HepG2 (cell line): ENCODE measurements around the gene DNMT3A. TPM values are rescaled to one million over a fixed set of nuclear protein-coding genes. Genes with fewer than 3 reads are reported as not detected.

Experiments used
- GABPA ChIP-seq, 2 experiments: IDR thresholded peaks; 2 replicates each; pipeline ENCODE4 v1.6.1; 2011 to 2016; ENCODE audit warnings: low read depth in 2 of 2, low read length in 1 of 2, missing biosample characterization in 1 of 2, missing genetic modification characterization in 1 of 2
- NR2F2 ChIP-seq: IDR thresholded peaks from 2 replicates; pipeline ENCODE4 v1.6.1; 2012; ENCODE audit warnings: low read depth, inconsistent platforms, borderline replicate concordance
- POLR2AphosphoS2 ChIP-seq: IDR thresholded peaks from 2 replicates; pipeline ENCODE4 v1.6.1; 2011; ENCODE audit warnings: low read depth, low read length, improper control_type of control experiment
- XBP1 ChIP-seq: sonication (generic); formaldehyde crosslinking; IDR thresholded peaks from 2 replicates; pipeline ENCODE4 v1.5.0; 2020; ENCODE audit warnings: missing genetic modification reagents
- ZBTB42 ChIP-seq: sonication (generic); formaldehyde crosslinking; IDR thresholded peaks from 2 replicates; pipeline ENCODE4 v1.5.0; 2020; ENCODE audit warnings: mild to moderate bottlenecking, missing genetic modification reagents
- ZNF101 ChIP-seq: sonication (generic); formaldehyde crosslinking; IDR thresholded peaks from 2 replicates; pipeline ENCODE4 v1.4.0; 2020; ENCODE audit warnings: mild to moderate bottlenecking, low read depth, missing genetic modification reagents, borderline replicate concordance
- ZNF205 ChIP-seq: IDR thresholded peaks from 2 replicates; pipeline ENCODE4 v1.6.1; 2018; ENCODE audit warnings: missing biosample characterization, missing genetic modification reagents
- ZNF326 ChIP-seq: sonication (generic); formaldehyde crosslinking; IDR thresholded peaks from 2 replicates; pipeline ENCODE4 v1.4.0; 2020; ENCODE audit warnings: missing genetic modification reagents, borderline replicate concordance
- polyA plus RNA-seq, 8 experiments: library from polyadenylated mRNA; depleted of rRNA in 3 of 8; stranded (reverse) in 7 of 8; unstranded in 1 of 8; fragments of >200 nt; fragmentation: Illumina TruSeq in 4 of 8; extraction: Trizol in 4 of 8; gene quantifications; 2 replicates each; pipeline versions ENCODE4 v1.2.1 to v1.2.3, GENCODE V29; 2011 to 2016; ENCODE audit warnings: low read depth in 4 of 8, missing spikeins in 1 of 8, mixed read lengths in 1 of 8; ENCODE audit not compliant: insufficient read depth in 1 of 8
- total RNA-seq, 5 experiments: library from RNA; depleted of rRNA; stranded (reverse); fragments of >200 nt; fragmentation: Illumina TruSeq; extraction: Trizol; gene quantifications; 2 replicates each; pipeline ENCODE4 v1.2.3, GENCODE V29; 2016; ENCODE audit warnings: low read depth in 1 of 5
- TF ChIP-seq, protein P1 (sequence below): sonication (generic); formaldehyde crosslinking; IDR thresholded peaks from 2 replicates; pipeline ENCODE4 v1.4.0; 2020; ENCODE audit warnings: missing genetic modification reagents
- TF ChIP-seq, protein P2 (sequence below): sonication (generic); formaldehyde crosslinking; IDR thresholded peaks from 2 replicates; pipeline ENCODE4 v1.4.0; 2020; ENCODE audit warnings: missing genetic modification reagents
- TF ChIP-seq, protein P3 (sequence below), 2 experiments: fragments of 450-650 bp in 1 of 2; sonication (generic) in 1 of 2; formaldehyde crosslinking; IDR thresholded peaks; 2 replicates each; pipeline versions ENCODE4 v1.5.0 to v1.8.0; 2020 to 2022; ENCODE audit warnings: mild to moderate bottlenecking in 1 of 2, missing genetic modification reagents in 1 of 2
- TF ChIP-seq, protein P4 (sequence below): sonication (generic); formaldehyde crosslinking; IDR thresholded peaks from 2 replicates; pipeline ENCODE4 v1.4.0; 2020; ENCODE audit warnings: low read depth, missing genetic modification reagents
- TF ChIP-seq, protein P5 (sequence below): sonication (generic); formaldehyde crosslinking; IDR thresholded peaks from 2 replicates; pipeline ENCODE4 v1.4.0; 2020; ENCODE audit warnings: missing genetic modification reagents, mild to moderate bottlenecking, borderline replicate concordance

The DNMT3A gene
- total and polyA plus RNA-seq, 2 of the 13 experiments (the other 11 are each of a cell fraction or from before 2014, with no cell fraction given) = 14.7 to 29.1 TPM

DNA sequence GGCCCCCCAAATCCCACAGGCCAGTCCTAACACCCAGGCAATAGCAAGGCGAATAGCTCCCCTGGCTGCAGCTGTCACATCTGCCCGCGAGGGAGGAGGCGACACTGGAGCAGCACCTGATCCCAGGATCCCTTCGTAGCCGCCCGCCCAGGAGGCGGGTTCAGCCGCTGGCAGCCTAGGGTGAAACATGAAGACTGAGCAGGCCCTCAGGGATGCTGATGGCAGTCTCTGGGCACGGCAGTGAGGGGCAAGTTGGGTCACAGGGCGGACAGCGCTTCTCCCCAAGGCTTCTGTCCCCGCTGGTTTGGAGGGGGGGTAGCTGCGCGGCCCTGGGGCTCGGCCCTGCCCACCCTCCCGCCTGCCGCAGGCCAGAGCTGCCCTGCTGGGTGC, 1.9 kb downstream of the DNMT3A start (continued):
- TF ChIP-seq, protein P1, sequence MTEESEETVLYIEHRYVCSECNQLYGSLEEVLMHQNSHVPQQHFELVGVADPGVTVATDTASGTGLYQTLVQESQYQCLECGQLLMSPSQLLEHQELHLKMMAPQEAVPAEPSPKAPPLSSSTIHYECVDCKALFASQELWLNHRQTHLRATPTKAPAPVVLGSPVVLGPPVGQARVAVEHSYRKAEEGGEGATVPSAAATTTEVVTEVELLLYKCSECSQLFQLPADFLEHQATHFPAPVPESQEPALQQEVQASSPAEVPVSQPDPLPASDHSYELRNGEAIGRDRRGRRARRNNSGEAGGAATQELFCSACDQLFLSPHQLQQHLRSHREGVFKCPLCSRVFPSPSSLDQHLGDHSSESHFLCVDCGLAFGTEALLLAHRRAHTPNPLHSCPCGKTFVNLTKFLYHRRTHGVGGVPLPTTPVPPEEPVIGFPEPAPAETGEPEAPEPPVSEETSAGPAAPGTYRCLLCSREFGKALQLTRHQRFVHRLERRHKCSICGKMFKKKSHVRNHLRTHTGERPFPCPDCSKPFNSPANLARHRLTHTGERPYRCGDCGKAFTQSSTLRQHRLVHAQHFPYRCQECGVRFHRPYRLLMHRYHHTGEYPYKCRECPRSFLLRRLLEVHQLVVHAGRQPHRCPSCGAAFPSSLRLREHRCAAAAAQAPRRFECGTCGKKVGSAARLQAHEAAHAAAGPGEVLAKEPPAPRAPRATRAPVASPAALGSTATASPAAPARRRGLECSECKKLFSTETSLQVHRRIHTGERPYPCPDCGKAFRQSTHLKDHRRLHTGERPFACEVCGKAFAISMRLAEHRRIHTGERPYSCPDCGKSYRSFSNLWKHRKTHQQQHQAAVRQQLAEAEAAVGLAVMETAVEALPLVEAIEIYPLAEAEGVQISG (CRISPR knock-in tag) = no peak
- TF ChIP-seq ZNF101 (CRISPR knock-in tag) (no peak), NR2F2 (no peak), XBP1 (no peak), POLR2AphosphoS2 (no peak), GABPA (IDR thresholded peaks at IDR 0.05; ENCODE audit: low read depth, low read length) (no peak), GABPA (CRISPR knock-in tag; IDR thresholded peaks at IDR 0.05; ENCODE audit: low read depth) (no peak), ZNF205 (CRISPR knock-in tag) (no peak), ZBTB42 (CRISPR knock-in tag) (peak; percentile 63; the same call in 1 of the 2 replicates), ZNF326 (CRISPR knock-in tag) (no peak)
- TF ChIP-seq, protein P2, sequence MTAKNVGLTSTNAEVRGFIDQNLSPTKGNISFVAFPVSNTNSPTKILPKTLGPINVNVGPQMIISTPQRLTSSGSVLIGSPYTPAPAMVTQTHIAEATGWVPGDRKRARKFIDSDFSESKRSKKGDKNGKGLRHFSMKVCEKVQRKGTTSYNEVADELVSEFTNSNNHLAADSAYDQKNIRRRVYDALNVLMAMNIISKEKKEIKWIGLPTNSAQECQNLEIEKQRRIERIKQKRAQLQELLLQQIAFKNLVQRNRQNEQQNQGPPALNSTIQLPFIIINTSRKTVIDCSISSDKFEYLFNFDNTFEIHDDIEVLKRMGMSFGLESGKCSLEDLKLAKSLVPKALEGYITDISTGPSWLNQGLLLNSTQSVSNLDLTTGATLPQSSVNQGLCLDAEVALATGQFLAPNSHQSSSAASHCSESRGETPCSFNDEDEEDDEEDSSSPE = no peak
- TF ChIP-seq, protein P3, sequence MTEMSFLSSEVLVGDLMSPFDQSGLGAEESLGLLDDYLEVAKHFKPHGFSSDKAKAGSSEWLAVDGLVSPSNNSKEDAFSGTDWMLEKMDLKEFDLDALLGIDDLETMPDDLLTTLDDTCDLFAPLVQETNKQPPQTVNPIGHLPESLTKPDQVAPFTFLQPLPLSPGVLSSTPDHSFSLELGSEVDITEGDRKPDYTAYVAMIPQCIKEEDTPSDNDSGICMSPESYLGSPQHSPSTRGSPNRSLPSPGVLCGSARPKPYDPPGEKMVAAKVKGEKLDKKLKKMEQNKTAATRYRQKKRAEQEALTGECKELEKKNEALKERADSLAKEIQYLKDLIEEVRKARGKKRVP (CRISPR knock-in tag; IDR thresholded peaks at IDR 0.05) = 0 out of 4 replicates have a peak, but pooled peaks of 1 of the 2 experiments have one; percentile 31
- TF ChIP-seq, protein P4, sequence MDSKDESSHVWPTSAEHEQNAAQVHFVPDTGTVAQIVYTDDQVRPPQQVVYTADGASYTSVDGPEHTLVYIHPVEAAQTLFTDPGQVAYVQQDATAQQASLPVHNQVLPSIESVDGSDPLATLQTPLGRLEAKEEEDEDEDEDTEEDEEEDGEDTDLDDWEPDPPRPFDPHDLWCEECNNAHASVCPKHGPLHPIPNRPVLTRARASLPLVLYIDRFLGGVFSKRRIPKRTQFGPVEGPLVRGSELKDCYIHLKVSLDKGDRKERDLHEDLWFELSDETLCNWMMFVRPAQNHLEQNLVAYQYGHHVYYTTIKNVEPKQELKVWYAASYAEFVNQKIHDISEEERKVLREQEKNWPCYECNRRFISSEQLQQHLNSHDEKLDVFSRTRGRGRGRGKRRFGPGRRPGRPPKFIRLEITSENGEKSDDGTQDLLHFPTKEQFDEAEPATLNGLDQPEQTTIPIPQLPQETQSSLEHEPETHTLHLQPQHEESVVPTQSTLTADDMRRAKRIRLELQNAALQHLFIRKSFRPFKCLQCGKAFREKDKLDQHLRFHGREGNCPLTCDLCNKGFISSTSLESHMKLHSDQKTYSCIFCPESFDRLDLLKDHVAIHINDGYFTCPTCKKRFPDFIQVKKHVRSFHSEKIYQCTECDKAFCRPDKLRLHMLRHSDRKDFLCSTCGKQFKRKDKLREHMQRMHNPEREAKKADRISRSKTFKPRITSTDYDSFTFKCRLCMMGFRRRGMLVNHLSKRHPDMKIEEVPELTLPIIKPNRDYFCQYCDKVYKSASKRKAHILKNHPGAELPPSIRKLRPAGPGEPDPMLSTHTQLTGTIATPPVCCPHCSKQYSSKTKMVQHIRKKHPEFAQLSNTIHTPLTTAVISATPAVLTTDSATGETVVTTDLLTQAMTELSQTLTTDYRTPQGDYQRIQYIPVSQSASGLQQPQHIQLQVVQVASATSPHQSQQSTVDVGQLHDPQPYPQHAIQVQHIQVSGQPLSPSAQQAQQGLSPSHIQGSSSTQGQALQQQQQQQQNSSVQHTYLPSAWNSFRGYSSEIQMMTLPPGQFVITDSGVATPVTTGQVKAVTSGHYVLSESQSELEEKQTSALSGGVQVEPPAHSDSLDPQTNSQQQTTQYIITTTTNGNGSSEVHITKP = no peak
- TF ChIP-seq, protein P5, sequence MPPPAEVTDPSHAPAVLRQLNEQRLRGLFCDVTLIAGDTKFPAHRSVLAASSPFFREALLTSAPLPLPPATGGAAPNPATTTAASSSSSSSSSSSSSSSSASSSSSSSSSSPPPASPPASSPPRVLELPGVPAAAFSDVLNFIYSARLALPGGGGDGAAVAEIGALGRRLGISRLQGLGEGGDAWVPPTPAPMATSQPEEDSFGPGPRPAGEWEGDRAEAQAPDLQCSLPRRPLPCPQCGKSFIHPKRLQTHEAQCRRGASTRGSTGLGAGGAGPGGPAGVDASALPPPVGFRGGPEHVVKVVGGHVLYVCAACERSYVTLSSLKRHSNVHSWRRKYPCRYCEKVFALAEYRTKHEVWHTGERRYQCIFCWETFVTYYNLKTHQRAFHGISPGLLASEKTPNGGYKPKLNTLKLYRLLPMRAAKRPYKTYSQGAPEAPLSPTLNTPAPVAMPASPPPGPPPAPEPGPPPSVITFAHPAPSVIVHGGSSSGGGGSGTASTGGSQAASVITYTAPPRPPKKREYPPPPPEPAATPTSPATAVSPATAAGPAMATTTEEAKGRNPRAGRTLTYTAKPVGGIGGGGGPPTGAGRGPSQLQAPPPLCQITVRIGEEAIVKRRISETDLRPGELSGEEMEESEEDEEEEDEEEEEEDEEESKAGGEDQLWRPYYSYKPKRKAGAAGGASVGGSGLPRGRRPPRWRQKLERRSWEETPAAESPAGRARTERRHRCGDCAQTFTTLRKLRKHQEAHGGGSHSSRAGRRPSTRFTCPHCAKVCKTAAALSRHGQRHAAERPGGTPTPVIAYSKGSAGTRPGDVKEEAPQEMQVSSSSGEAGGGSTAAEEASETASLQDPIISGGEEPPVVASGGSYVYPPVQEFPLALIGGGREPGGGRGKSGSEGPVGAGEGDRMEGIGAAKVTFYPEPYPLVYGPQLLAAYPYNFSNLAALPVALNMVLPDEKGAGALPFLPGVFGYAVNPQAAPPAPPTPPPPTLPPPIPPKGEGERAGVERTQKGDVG = no peak
